HG03095 (cell line): Measurements from ENCODE around the gene RAB11A.
"Not testable (repeated sequence)": the region's sequence is repeated elsewhere in the genome, so short reads cannot be mapped to it uniquely, and the experiment has no call there.

ENCODE experiments used
- ATAC-seq: cut with Tn5 transposase; IDR thresholded peaks from one replicate; pipeline ENCODE4 v1.9.1; 2021; ENCODE audit warnings: moderate library complexity; ENCODE audit not compliant: unreplicated experiment

RAB11A gene

DNA sequence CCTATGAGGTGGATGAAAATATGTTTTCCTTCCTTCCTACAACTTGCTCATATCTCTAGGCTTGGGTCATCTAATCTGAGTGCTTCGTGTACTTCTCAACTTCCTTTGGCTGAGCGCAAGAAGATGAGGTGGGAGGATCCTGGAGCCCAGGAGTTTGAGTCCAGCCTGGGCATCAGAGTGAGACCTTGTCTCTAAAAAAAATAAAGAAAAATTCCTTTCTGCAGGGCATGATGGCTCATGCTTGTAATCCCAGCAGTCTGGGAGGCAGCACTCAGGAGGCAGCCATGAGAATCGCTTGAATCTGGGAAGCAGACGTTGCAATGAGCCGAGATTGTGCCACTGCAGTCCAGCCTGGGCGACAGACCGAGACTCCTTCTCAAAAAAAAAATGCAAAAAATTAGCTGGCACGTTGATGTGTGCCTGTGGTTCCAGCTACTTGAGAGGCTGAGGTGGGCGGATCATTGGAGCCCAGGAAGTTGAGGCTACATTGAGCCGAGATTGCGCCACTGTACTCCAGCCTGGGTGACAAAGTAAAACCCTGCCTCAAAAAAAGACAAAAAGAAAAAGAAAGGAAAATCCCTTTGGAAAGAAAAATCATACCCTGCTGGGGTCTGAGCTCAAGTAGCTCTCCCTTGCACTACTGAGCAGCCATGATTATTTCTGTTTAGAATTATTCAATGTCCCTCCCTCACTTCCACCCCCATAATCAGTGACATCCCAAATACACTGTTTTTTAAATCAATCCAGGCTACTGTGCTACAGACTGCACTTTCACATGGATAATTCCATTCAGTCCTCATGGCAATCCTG, 28.0 kb upstream of the RAB11A start:
- ATAC-seq = no peak

DNA sequence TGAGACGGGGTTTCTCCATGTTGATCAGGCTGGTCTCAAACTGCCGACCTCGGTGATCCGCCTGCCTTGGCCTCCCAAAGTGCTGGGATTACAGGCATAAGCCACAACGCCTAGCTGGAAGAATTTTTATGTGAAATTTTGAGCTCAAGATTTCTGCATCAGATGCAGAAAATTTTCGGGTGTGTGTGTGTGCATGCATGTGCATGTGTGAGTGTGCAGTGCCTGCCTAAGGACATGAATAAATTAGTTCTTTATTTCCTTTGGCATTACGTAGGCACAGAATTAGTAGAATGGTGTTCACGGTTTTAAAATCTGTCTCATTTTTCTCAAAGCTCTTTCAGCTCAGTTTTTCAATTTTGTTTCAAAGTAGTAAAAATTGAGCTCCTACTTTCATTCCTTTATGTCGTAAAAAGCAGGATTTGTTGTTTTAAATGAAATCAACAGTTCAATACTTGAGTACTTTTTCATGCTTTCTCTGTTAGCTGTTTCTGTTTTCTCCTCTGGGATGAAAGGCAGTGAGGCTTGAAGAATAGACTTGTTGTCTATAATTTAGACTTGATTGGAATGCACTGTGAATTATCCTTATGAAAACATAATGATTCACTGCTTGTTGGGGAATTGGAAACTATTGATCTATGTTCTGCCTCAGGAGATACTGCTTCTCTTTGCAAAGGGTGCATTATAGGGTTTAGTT, 23.3 kb upstream of the RAB11A start:
- no peak for ATAC-seq

DNA sequence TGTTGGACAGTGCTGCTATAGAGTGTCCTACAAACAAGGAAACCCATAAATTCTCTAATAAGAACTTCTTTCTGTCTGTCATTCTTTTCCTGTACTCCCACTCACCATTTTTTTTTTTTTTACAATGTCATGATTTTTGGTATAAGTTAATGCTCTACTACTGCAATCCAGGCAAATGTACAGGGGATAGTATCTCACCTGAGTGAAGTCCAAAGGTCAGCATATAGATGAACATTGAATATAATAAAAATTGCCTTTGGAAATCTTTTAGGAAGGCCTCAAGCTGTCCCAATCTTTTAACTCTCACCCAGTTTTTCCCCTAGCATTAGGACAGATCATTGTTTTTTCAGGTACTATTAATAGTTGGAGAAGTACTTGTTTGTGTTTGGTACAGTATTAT, 21.3 kb upstream of the RAB11A start:
- ATAC-seq = no peak

DNA sequence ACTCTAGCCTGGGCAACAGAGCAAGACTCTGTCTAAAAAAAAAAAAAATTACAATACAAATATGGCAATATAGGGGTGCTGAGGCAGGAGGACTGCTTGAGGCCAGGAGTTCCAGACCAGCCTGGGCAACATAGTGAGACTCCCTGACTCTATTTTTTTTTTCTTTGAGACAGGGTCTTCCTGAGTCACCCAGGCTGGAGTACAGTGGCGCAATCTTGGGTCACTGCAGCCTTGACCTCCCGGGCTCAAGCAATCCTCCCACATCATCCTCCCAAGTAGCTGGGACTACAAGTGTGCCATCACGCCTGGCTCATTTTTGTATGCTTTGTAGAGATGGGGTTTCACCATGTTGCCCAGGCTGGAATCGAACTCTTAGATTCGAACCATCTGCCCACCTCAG, 17.3 kb upstream of the RAB11A start:
- no peak for ATAC-seq

DNA sequence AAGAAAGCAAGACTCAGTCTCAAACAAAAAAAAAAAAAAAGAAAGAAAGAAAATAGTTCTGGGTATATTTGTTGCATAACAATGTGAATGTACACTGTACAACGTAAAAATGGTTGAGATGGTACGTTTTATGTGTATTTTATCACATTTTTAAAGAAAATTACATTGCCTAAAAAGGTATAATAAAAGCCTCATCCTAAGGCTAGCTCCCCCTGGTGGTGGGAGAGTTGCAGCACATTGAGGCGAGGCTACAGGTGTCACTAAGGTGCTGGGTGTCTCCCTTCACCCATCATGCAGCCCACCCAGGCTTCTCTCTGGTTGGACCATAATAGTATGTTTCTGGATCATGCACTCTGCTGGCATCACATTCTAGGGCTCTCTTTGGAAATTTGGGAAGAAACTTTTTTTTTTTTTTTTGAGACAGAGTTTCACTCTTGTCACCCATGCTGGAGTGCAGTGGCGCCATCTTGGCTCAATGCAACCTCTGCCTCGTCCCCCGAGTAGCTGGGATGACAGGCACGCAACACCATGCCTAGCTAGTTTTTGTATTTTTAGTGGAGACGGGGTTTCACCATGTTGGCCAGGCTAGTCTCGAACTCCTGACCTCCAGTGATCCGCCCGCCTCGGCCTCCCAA, 12.4 kb upstream of the RAB11A start:
- ATAC-seq = no peak

DNA sequence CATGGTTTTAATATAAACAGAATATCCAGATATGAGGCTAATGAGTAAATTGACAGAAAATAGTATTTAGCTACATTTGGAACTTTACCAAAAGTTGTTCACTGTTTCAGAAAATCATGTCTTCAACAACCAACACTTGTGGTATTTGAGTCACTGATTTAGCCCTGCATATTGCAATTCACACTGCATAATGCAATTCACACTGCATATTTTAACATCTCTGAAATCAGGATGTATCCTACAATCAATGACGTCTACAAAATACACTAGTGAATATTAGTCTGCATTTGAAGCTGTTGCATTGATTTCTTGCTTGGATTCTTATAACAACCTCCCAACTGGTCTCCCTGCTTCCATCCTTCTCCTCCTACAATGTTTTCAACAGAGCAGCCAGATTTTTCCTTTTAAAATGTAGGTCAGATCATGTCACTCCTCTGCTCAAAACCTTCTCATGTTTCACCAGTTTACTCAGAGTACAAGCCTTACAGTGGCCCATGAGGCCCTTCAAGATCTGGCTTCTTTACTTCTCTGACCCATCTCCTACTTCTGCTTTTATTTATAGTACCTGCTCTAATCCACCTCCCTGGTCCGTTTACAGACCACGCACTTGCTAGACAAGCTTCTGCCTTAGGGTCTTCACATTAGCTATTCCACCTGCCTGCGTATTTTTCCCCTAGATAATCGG, 11.4 kb upstream of the RAB11A start:
- no peak for ATAC-seq

DNA sequence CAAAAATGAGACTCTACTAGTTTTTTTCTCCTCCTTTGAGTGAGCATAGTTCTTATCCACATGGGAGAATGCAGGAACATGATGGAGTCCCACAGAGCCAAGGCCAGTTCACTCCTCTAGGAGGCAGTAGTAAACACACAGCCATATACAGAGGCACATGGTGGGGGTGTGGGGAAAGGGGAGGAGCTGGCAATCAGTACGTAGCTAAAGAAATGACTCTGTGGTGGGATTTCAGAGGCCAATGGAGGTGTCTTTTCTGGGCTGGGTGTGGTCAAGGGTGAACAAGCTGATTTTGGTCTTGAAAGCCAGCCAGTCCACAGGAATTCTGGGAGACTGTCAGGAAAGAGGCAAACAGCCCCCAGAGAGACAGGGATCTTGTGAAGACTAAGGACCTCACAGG, 6.6 kb upstream of the RAB11A start:
- ATAC-seq = no peak

DNA sequence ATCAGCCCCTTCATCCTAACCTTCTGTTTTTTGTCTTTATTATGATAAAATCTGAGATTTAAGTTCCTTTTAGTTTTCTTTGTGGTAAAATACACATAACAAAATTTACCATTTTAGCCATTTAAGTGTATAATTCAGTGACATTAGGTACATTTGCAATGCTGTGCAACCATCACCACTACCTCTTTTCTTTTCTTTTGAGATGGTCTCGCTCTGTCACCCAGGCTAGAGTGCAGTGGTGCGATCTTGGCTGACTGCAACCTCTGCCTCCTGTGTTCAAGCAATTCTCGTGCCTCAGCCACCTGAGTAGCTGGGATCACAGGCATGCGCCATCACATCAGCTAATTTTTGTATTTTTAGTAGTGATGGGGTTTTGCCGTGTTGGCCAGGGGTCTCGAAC, 6.2 kb upstream of the RAB11A start:
- no peak for ATAC-seq

DNA sequence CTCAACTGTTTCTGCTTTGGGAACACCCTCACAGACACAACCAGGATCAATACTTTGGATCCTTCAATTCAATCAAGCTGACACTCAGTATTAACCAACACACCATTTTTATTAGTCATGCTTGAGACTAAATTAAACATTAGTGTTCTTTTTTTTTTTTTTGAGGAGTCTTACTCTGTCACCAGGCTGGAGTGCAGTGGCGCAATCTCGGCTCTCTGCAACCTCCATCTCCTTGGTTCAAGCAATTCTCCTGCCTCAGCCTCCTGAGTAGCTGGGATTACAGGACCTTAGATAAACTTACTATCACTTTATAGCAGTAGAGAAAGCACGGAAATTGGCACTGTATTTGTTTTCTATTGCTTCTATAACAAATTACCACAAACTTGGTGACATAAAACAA, 2.0 kb upstream of the RAB11A start:
- no peak for ATAC-seq

DNA sequence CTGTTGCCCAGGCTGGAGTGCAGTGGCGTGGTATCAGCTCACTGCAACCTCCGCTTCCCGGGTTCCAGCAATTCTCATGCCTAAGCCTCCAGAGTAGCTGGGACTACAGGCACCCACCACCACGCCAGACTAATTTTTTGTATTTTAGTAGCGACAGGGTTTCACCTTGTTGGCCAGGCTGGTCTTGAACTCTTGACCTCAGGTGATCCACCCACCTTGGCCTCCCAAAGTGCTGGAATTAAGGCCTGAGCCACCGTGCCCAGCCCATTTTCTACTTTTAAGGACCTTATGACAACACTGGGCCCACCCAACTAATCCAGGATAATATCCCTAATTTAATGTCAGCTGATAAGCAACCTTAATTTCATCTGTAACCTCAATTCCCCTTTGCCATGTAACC, 1.4 kb upstream of the RAB11A start:
- ATAC-seq = not testable (repeated sequence)

DNA sequence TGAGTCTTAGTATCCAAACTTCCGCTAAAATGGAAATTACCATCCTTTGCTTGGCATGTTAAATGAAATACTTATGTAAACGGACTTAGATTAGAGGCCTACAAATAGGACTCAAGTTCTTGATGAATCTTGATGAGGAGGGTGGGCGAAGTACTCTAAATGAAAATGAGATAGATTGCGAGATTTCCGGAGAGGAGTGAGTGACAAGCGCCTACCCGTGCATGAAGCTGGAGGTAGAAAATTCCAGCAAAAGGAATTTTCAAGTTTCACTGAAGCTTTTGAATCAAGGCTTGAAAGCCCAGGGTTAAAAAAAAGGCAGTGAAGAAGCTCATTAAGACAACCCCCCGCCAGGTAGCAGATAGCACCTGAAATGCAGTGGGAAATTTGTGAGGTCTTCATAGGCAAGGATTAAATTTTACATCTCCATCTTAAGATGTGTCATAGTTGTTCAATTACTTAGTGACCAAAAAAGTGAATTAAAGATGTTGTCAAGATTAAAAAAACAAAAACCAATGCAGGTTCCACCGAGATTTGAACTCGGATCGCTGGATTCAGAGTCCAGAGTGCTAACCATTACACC, 655 bp upstream of the RAB11A start:
- no peak for ATAC-seq

DNA sequence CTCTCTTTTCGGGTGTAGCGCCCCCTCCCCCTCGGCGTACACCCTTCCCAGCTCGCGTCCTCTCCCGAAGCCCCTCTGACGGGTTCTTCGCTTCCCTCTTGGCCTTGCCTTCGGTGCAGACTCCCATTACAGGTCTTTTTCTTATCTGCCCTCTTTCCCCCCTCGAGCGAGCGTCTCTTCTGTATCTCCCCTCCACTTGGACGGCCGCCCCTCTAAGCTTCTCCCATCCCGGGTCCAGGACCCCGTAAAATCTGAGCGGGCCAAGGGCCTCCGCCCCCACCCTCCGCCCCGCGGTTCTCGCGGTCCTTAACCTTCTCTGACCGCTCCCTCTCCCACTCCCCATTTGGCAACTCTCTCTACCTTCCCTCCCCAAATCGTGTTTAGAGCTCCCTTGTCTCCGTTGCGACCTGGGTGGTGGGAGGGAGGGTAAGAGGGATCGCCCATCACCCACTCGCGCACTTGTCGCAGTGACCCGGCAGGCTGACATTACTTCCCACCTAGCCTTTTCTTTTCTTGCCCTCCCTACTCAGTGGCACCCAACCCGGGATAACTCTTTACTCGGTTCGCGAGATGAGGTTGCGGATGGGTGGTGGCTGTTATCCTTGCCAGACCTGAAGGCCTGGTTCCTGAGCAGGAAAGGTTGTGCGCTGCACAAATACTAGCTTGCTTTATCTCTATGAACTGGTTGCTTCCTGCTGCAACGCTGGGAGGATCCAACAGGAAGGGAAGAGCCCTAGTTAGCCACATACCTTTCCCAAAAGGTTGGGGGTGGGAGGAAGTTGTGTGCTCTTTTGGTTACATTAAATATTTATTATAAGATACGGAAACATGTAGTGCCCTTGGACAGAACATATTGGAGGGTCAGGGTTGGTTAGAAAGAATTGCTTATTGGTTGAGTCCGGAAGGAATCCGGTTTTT, 922 bp downstream of the RAB11A start:
- ATAC-seq = no peak

DNA sequence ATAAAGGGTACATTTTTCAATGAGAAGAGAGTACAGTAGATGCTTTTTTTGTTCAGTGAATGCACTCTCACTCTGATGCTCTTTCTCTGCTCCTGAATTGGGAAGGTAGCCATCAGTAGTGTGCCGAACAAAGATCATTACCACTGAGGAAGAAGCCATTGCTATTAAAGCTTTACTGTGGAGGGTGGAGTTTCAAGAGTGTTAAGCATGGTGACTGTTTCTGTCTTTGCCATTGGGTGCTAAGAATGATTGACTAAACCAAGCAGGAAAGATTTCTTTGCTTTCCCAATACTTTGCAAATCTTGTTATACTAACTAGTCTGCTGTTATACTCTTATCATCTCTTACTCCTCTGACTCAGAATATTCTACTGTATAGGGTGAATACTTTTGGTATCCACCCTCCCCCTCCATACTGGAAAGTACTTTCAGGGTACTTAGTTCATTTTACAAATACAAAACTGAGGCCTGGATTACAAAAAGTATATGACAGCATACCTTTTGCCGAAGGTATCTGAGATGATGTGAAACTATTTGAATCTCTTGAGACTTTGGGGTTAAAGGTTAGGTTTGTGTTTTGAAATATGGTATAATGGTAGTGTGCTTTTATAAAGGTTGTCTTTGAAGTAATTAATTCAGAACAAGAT, 1.7 kb downstream of the RAB11A start:
- ATAC-seq = no peak

DNA sequence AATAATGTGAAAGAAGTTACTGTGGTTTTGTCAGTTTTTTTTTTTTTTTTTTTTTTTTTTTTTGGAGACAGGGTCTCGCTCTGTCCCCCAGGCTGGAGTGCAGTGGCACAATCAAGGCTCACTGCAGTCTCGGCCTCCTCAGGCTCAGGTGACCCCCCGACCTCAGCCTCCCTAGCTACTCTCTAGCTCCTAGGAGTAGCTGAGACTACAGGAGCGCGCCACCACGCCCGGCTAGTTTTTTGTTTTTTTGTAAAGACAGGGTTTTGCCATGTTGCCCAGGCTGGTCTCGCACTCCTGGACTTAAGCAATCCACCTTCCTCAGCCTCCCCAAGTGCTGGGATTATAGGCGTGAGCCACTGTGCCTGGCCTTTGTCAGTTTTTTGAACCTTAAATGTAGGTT, 2.6 kb downstream of the RAB11A start:
- not testable (repeated sequence) for ATAC-seq

DNA sequence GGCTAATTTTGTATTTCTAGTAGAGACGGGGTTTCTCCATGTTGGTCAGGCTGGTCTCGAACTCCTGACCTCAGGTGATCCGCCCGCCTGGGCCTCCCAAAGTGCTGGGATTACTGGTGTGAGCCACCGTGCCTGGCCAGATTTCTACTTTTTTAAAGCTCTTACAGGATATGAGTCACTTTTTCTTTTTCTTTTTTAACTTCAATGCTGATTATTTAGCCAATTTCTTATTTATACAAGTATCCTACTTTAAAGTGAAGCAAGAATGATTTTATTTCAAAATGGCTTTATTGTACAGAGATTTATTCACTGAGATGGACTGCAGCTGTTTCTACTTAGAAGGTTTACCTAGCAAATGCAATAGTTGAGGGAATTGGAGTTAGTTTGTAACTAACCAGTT, 3.3 kb downstream of the RAB11A start:
- ATAC-seq = not testable (repeated sequence)

DNA sequence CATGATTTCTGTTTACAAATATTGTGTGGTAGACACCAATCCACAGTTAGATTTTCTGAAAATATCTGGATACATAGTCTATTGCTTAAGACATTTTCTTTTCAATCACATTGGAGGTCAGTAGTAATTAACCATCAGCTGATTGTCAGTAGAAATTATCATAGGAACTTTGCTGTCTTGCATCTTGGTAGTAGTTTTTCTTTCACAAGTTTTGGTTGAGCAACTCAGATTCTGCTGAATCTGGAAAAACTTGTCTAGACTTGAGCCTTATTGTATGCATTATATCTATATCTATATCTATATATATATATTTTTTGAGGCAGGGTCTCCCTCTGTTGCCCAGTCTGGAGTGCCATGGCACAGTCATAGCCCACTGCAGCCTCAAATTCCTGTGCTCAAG, 4.0 kb downstream of the RAB11A start:
- no peak for ATAC-seq

DNA sequence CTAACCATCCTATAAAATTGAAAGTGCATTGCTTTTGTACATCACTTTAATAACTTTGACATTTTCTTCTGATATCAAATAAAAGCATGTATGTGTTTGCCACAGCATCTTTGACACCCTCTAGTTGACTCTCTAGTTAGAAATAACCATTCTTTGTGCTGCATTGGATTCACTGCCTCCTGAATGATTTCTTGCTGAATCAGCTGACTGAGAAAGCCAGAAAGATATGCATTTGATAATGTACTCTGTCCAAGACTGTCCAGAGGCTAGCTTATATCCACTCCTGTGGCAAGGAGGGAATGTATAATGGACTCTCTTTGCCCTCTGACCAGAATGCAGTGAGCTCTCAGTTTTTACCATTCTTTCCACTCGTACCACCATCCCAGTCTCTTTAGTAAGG, 6.2 kb downstream of the RAB11A start:
- no peak for ATAC-seq

DNA sequence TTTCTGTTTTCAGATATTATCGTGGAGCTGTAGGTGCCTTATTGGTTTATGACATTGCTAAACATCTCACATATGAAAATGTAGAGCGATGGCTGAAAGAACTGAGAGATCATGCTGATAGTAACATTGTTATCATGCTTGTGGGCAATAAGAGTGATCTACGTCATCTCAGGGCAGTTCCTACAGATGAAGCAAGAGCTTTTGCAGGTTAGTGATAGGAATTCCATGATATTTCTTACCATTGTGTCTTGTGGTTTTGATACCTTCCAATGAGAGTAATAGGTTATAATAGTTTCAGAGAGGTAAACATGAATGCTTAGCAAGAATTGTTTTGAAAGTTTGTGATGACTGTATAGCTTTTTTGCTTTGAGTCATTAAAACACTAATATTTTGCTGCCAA, 8.5 kb downstream of the RAB11A start:
- ATAC-seq = no peak

DNA sequence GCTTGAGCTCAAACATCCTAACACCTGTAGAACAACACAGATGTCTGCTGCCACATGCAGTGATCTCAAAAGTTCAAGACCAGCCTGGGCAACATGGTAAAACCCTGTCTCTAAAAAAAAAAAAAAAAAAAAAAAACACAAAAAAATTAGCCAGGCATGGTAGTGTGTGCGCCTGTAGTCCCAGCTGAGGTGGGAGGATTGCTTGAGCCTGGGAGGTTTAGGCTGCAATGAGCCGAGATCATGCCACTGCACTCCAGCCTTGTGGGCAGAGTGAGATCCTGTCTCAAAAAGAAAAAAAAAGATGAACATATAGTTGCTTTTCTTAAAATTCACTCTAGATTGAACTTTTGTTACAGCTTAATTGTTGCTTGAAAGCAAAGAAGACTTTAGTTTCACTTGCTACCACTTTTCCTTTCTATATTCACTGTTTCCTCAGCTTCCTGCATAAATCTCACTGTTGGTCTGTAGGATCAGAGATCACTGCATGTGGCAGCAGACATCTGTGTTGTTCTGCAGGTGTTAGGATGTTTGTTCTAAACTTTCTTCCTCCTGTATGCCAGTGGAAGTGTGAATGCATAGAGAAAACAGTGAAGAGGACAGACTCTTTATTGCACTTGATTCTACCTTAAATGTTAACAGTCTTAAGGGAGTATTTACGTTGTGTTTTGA, 12.6 kb downstream of the RAB11A start:
- ATAC-seq = no peak
